Karpas-422 (cell line): Measurements from ENCODE around the gene WDR90. TPM values are rescaled to one million over a fixed set of nuclear protein-coding genes. Genes with fewer than 3 reads are reported as not detected.

Experiments
- DNase-seq: peaks from one replicate; pipeline ENCODE4 v3.0.0-alpha.2; 2015
- H2AFZ ChIP-seq: fragments of 200-600 bp; sonication (generic); 2 replicates; pipeline ENCODE4 v1.6.1; 2014; ENCODE audit warnings: antibody characterized with exemption, low read length, mixed read lengths
- H3K27ac ChIP-seq: fragments of 200-600 bp; sonication (generic); 2 replicates; pipeline ENCODE4 v1.5.1; 2014; ENCODE audit warnings: mild to moderate bottlenecking, low read length, moderate library complexity
- H3K27me3 ChIP-seq: fragments of 200-600 bp; sonication (generic); 2 replicates; pipeline ENCODE4 v1.6.1; 2014; ENCODE audit warnings: low read length, mixed read lengths
- H3K36me3 ChIP-seq: fragments of 200-600 bp; sonication (generic); 2 replicates; pipeline ENCODE4 v1.6.1; 2014; ENCODE audit warnings: low read length, mixed read lengths; ENCODE audit not compliant: insufficient read depth
- H3K4me1 ChIP-seq: fragments of 200-600 bp; sonication (generic); 2 replicates; pipeline ENCODE4 v1.6.1; 2014; ENCODE audit warnings: mild to moderate bottlenecking, low read length, mixed read lengths
- H3K4me2 ChIP-seq: fragments of 200-600 bp; sonication (generic); 2 replicates; pipeline ENCODE4 v1.6.1; 2014; ENCODE audit warnings: low read length, low read depth, mild to moderate bottlenecking; ENCODE audit not compliant: poor library complexity, severe bottlenecking
- H3K4me3 ChIP-seq: fragments of 200-600 bp; sonication (generic); 2 replicates; pipeline ENCODE4 v1.5.1; 2014; ENCODE audit warnings: mild to moderate bottlenecking, antibody characterized with exemption, low read length, mixed read lengths
- H3K79me2 ChIP-seq: fragments of 200-600 bp; sonication (generic); 2 replicates; pipeline ENCODE4 v1.6.1; 2014; ENCODE audit warnings: mild to moderate bottlenecking, low read length, mixed read lengths
- H3K9ac ChIP-seq: fragments of 200-600 bp; sonication (generic); 2 replicates; pipeline ENCODE4 v1.6.0; 2014; ENCODE audit warnings: low read length
- H3K9me2 ChIP-seq: fragments of 200-600 bp; sonication (generic), shearing (Covaris generic); replicated peaks from 2 replicates; pipeline ENCODE4 v1.6.0; 2014; ENCODE audit warnings: mild to moderate bottlenecking, low read length, moderate library complexity; ENCODE audit not compliant: insufficient read depth
- H3K9me3 ChIP-seq: fragments of 300-700, 200-600 bp; sonication (generic); 2 replicates; pipeline ENCODE4 v1.6.1; 2014; ENCODE audit warnings: low read length, mixed read lengths
- H4K20me1 ChIP-seq: fragments of 200-600 bp; sonication (generic); 2 replicates; pipeline ENCODE4 v1.6.1; 2014; ENCODE audit warnings: mild to moderate bottlenecking, antibody characterized with exemption, low read length, low read depth; ENCODE audit not compliant: insufficient read depth
- total RNA-seq: library from RNA; depleted of rRNA; stranded (reverse); fragments of >200 nt; shearing (Covaris generic); gene quantifications from 2 replicates; pipeline ENCODE4 v1.2.3, GENCODE V29; 2014; ENCODE audit warnings: low replicate concordance

The WDR90 gene
- total RNA-seq, 1 experiment from 2014 or later = 37.2 TPM

GRCh38 chr16:640614-641013 is 8.6 kb upstream of the WDR90 start:
- Histone ChIP-seq H3K9me2 (no peaks in the 10 kb centered on the region), H3K4me3 (peak overlapping the region; percentile 95), H3K4me2 (peak overlapping the region; percentile 89), H3K27ac (0 out of 2 replicates have a peak overlapping the region, but pooled peaks have one; percentile 35), H4K20me1 (0 out of 2 replicates have a peak, but pooled peaks cover 8% of the 10 kb centered on the region), H3K27me3 (no peaks in the 10 kb centered on the region), H2AFZ (no peak overlapping the region), H3K79me2 (peaks cover 43% of the 10 kb centered on the region), H3K9me3 (no peaks in the 10 kb centered on the region), H3K4me1 (peaks cover 52% of the 10 kb centered on the region), H3K9ac (peak overlapping the region; percentile 96), H3K36me3 (peaks cover 3% of the 10 kb centered on the region; the same call in 1 of the 2 replicates)
- DNase-seq = no peak

- Histone ChIP-seq H3K36me3 (peaks cover 3% of the 10 kb centered on the region; the same call in 1 of the 2 replicates), H2AFZ (no peak within 1 kb of the TSS), H3K4me3 (peak within 1 kb of the TSS; percentile 95), H3K4me2 (peak within 1 kb of the TSS; percentile 89), H3K79me2 (peaks cover 45% of the 10 kb centered on the region), H3K9me3 (no peaks in the 10 kb centered on the region), H3K4me1 (peaks cover 59% of the 10 kb centered on the region), H3K9ac (peak within 1 kb of the TSS; percentile 96), H3K27me3 (no peaks in the 10 kb centered on the region), H4K20me1 (0 out of 2 replicates have a peak, but pooled peaks cover 14% of the 10 kb centered on the region), H3K9me2 (no peaks in the 10 kb centered on the region), H3K27ac (peak within 1 kb of the TSS; percentile 76)
- peak; percentile 95 for DNase-seq
These were observed 7.6 kb upstream of the WDR90 start, which contains the start of gene MCRIP2 for GRCh38 chr16:641326-642188. Gene MCRIP2 (plus strand): TSS chr16:641828. CDS start chr16:641992, 164 bp downstream.

- Histone ChIP-seq H3K27ac (peak overlapping the region; percentile 76), H3K36me3 (peaks cover 3% of the 10 kb centered on the region; the same call in 1 of the 2 replicates), H3K4me2 (peak overlapping the region; percentile 89), H3K9me3 (no peaks in the 10 kb centered on the region), H3K79me2 (peaks cover 53% of the 10 kb centered on the region), H3K4me3 (peak overlapping the region; percentile 95), H2AFZ (no peak overlapping the region), H4K20me1 (peaks cover 23% of the 10 kb centered on the region; the same call in 1 of the 2 replicates), H3K27me3 (no peaks in the 10 kb centered on the region), H3K9ac (peak overlapping the region; percentile 96), H3K9me2 (no peaks in the 10 kb centered on the region), H3K4me1 (peaks cover 62% of the 10 kb centered on the region)
- peak; percentile 87 for DNase-seq
These were observed 6.7 kb upstream of the WDR90 start for GRCh38 chr16:642189-643049.

- H4K20me1 ChIP-seq = peaks cover 26% of the 10 kb centered on the region; the same call in 1 of the 2 replicates
- peaks cover 3% of the 10 kb centered on the region; the same call in 1 of the 2 replicates for H3K36me3 ChIP-seq
- H3K9me2 ChIP-seq = no peaks in the 10 kb centered on the region
- peak overlapping the region; percentile 95 for H3K4me3 ChIP-seq
- peak overlapping the region; percentile 76 for H3K27ac ChIP-seq
- no peaks in the 10 kb centered on the region for H3K9me3 ChIP-seq
- H3K4me1 ChIP-seq = peaks cover 67% of the 10 kb centered on the region
- peak overlapping the region; percentile 96 for H3K9ac ChIP-seq
- H2AFZ ChIP-seq = no peak overlapping the region
- no peaks in the 10 kb centered on the region for H3K27me3 ChIP-seq
- peak overlapping the region; percentile 89 for H3K4me2 ChIP-seq
- no peak for DNase-seq
- peaks cover 55% of the 10 kb centered on the region for H3K79me2 ChIP-seq
These were observed 6.2 kb upstream of the WDR90 start for GRCh38 chr16:643050-643368.

- Histone ChIP-seq H3K36me3 (peaks cover 3% of the 10 kb centered on the region; the same call in 1 of the 2 replicates), H2AFZ (no peak overlapping the region), H3K79me2 (peaks cover 56% of the 10 kb centered on the region), H3K4me1 (peaks cover 71% of the 10 kb centered on the region), H3K9me3 (no peaks in the 10 kb centered on the region), H3K4me3 (no peak overlapping the region), H3K9me2 (no peaks in the 10 kb centered on the region), H3K4me2 (no peak overlapping the region), H3K27me3 (no peaks in the 10 kb centered on the region), H4K20me1 (peaks cover 26% of the 10 kb centered on the region; the same call in 1 of the 2 replicates), H3K9ac (no peak overlapping the region), H3K27ac (no peak overlapping the region)
- no peak for DNase-seq
These were observed 4.6 kb upstream of the WDR90 start for GRCh38 chr16:644556-644955.

- Histone ChIP-seq H3K9me3 (no peaks in the 10 kb centered on the region), H3K4me2 (peak overlapping the region; percentile 84), H3K4me3 (peak overlapping the region; percentile 96; the same call in 1 of the 2 replicates), H3K9me2 (no peaks in the 10 kb centered on the region), H3K4me1 (peaks cover 78% of the 10 kb centered on the region), H3K36me3 (peaks cover 3% of the 10 kb centered on the region; the same call in 1 of the 2 replicates), H3K27me3 (no peaks in the 10 kb centered on the region), H2AFZ (no peak overlapping the region), H3K9ac (peak overlapping the region; percentile 97), H3K27ac (peak overlapping the region; percentile 80), H4K20me1 (peaks cover 26% of the 10 kb centered on the region; the same call in 1 of the 2 replicates), H3K79me2 (peaks cover 69% of the 10 kb centered on the region)
- no peak for DNase-seq
These were observed 3.1 kb upstream of the WDR90 start for GRCh38 chr16:645852-646678.

- H3K9ac ChIP-seq = peak overlapping the region; percentile 97
- H3K9me2 ChIP-seq = no peaks in the 10 kb centered on the region
- peak overlapping the region; percentile 80 for H3K27ac ChIP-seq
- no peaks in the 10 kb centered on the region for H3K9me3 ChIP-seq
- H2AFZ ChIP-seq = no peak overlapping the region
- H3K27me3 ChIP-seq = no peaks in the 10 kb centered on the region
- H3K79me2 ChIP-seq = peaks cover 67% of the 10 kb centered on the region
- H3K4me3 ChIP-seq = peak overlapping the region; percentile 96; the same call in 1 of the 2 replicates
- peaks cover 3% of the 10 kb centered on the region; the same call in 1 of the 2 replicates for H3K36me3 ChIP-seq
- H3K4me1 ChIP-seq = peaks cover 75% of the 10 kb centered on the region
- peak overlapping the region; percentile 84 for H3K4me2 ChIP-seq
- H4K20me1 ChIP-seq = peaks cover 26% of the 10 kb centered on the region; the same call in 1 of the 2 replicates
- DNase-seq = no peak
These were observed 2.4 kb upstream of the WDR90 start for GRCh38 chr16:646679-647172.
